Right lobe of liver (tissue), 6 donors: ENCODE measurements around the gene ZNF519. TPM values are rescaled to one million over a fixed set of nuclear protein-coding genes. Genes with fewer than 3 reads are reported as not detected.

Experiments used
- ATAC-seq, 4 donors: fragments of 200-7000 bp; cut with Tn5 transposase; one replicate each; pipeline ENCODE4 v1.9.1; 2020; ENCODE audit warnings: mild to moderate bottlenecking in 4 of 4, moderate library complexity in 4 of 4
- DNase-seq, 3 donors: peaks; one replicate each; pipeline ENCODE4 v3.0.0-alpha.2; 2020
- H3K27ac ChIP-seq, 3 donors: fragments of 200-600 bp; one replicate each; pipeline ENCODE4 v1.8.0; 2022
- H3K27me3 ChIP-seq, 2 donors: fragments of 200-600 bp; one replicate each; pipeline ENCODE4 v1.8.0; 2022
- H3K36me3 ChIP-seq, 4 donors: fragments of 200-600 bp; sonication (generic) in 1 of 4; one replicate each; pipeline versions ENCODE4 v1.5.1 to v1.8.0; 2017 to 2022; ENCODE audit warnings: control low read depth in 1 of 4
- H3K4me1 ChIP-seq, 4 donors: fragments of 200-600 bp; sonication (generic) in 1 of 4; one replicate each; pipeline versions ENCODE4 v1.5.1 to v1.8.0; 2017 to 2022; ENCODE audit warnings: control low read depth in 1 of 4
- H3K4me3 ChIP-seq, 3 donors: fragments of 200-600 bp; one replicate each; pipeline ENCODE4 v1.8.0; 2022
- H3K9me3 ChIP-seq, 4 donors: fragments of 200-600 bp; sonication (generic) in 1 of 4; one replicate each; pipeline versions ENCODE4 v1.5.1 to v1.8.0; 2017 to 2022; ENCODE audit warnings: control low read depth in 1 of 4
- POLR2A ChIP-seq: fragments of 450-650 bp; IDR thresholded peaks from one replicate; pipeline ENCODE4 v1.6.1; 2017; ENCODE audit warnings: antibody characterized with exemption, mild to moderate bottlenecking
- WGBS: methylation state at CpG from one replicate; pipeline ENCODE4 v1.1.6; 2018; ENCODE audit warnings: low coverage, low lambda C conversion rate; ENCODE audit not compliant: insufficient coverage; ENCODE audit errors: missing lambda C conversion rate; 5-methylcytosine and 5-hydroxymethylcytosine counted together
- intact Hi-C, 2 donors: fragments of 100-400 bp; cut with DNase I; formaldehyde crosslinking; loops; one replicate each; pipeline versions ENCODE4 v1.11.2 to v1.14.1; 2022
- total RNA-seq, 6 experiments: library from RNA; depleted of rRNA in 2 of 6; stranded (reverse); fragments of >200 nt in 2 of 6; fragmentation: NEBNext Ultra II Directional in 3 of 6; extraction: Animal tissue kit (Norgen Biotek cat#: 25700) in 3 of 6; gene quantifications; one replicate each; pipeline versions ENCODE4 v1.1.0 to v1.2.4, GENCODE V29; 2016 to 2023
- TF ChIP-seq, protein P1 (sequence below), 4 donors: fragments of 200-600 bp in 3 of 4; fragments of 450-650 bp in 1 of 4; IDR thresholded peaks; one replicate each; pipeline versions ENCODE4 v1.5.1 to v1.8.0; 2016 to 2022; ENCODE audit warnings: antibody characterized with exemption in 4 of 4, mild to moderate bottlenecking in 2 of 4
- donor health status: DM: no; HTN: yes; CAD: no.
- donor health status: DM: no; HTN: no; CAD: no.
- donor health status: DM: no; HTN: no; CAD: no.
- donor health status: DM: no; HTN: yes; CAD: no.
- donor health status: DM: no; HTN: yes; CAD: no.

The ZNF519 gene
- total RNA-seq, 6 experiments from 2014 or later, result 0.66 to 2.1 (median 1.5) TPM

DNA sequence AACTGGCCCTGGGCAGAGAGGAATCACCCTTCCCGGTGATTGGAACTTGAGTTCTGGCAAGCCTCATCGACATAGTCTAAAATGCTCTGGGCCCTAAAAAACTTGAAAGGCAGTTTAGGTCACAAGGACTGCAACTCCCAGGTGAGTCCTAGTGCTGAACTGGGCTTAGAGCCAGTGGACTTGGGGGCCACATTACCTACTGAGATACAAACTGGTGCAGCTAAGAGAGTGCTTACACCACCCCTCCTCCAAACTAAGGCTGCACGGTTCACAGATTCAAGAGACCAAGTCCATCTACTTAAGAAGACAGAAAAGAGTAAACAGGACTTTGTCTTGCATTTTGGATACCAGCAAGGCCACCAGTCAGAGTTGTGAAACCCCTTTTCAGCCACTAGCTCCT, 25.3 kb downstream of the ZNF519 start:
- 95% methylated on average over 2 of the region's 3 CpGs for WGBS
- peaks cover 0 to 6% (median 3%) of the 10 kb centered on the region in 4 donors for H3K9me3 ChIP-seq
- no peak for DNase-seq

DNA sequence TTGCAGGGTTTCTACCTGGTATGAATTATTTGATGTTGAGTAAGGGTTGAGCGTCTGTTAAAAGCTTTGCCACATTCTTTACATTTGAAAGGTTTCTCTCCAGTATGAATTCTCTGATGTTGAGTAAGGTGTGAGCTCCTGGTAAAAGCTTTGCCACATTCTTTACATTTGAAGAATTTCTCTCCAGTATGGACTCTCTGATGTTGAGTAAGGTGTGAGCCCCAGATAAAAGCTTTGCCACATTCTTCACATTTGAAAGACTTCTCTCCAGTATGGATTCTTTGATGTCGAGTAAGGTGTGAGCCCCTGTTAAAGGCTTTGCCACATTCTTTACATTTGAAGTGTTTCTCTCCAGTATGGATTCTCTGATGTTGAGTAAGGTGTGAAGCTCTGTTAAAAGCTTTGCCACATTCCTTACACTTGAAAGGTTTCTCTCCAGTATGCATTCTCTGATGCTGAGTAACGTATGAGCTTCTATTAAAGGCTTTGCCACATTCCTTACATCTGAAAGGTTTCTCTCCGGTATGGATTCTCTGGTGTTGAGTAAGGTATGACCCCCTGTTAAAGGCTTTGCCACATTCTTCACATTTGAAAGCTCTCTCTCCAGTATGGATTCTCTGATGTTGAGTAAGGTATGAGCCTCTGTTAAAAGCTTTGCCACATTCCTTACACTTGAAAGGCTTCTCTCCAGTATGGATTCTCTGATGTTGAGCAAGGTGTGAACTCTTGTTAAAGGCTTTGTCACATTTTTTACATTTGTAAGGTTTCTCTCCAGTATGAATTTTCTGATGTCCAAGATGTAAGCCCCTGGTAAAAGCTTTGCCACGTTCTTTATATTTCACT, 27.1 kb downstream of the ZNF519 start:
- ATAC-seq, result no peak
- H3K9me3 ChIP-seq, result peaks cover 0 to 5% (median 2%) of the 10 kb centered on the region in 4 donors
- TF ChIP-seq, protein P1, sequence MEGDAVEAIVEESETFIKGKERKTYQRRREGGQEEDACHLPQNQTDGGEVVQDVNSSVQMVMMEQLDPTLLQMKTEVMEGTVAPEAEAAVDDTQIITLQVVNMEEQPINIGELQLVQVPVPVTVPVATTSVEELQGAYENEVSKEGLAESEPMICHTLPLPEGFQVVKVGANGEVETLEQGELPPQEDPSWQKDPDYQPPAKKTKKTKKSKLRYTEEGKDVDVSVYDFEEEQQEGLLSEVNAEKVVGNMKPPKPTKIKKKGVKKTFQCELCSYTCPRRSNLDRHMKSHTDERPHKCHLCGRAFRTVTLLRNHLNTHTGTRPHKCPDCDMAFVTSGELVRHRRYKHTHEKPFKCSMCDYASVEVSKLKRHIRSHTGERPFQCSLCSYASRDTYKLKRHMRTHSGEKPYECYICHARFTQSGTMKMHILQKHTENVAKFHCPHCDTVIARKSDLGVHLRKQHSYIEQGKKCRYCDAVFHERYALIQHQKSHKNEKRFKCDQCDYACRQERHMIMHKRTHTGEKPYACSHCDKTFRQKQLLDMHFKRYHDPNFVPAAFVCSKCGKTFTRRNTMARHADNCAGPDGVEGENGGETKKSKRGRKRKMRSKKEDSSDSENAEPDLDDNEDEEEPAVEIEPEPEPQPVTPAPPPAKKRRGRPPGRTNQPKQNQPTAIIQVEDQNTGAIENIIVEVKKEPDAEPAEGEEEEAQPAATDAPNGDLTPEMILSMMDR (IDR thresholded peaks at IDR 0.05), result no peak
- no peak for TF ChIP-seq POLR2A
- H3K4me3 ChIP-seq, result no peak overlapping the region
- H3K36me3 ChIP-seq, result no peaks in the 10 kb centered on the region
- WGBS, result 76% methylated on average over 5 of the region's 5 CpGs
- no peak for DNase-seq
- H3K27ac ChIP-seq, result no peak overlapping the region
- no peaks in the 10 kb centered on the region for H3K4me1 ChIP-seq
- no peaks in the 10 kb centered on the region for H3K27me3 ChIP-seq
- intact Hi-C loops, result no loop called here

More for the DNA sequence above, 25.3 kb downstream of the ZNF519 start:
- H3K27me3 ChIP-seq, result no peaks in the 10 kb centered on the region
- TF ChIP-seq POLR2A, result no peak
- TF ChIP-seq, protein P1 (IDR thresholded peaks at IDR 0.05), result no peak
- intact Hi-C loops, result no loop called here
- no peak for ATAC-seq
- no peak overlapping the region for H3K27ac ChIP-seq
- no peaks in the 10 kb centered on the region for H3K36me3 ChIP-seq
- no peak overlapping the region for H3K4me3 ChIP-seq
- no peaks in the 10 kb centered on the region for H3K4me1 ChIP-seq

DNA sequence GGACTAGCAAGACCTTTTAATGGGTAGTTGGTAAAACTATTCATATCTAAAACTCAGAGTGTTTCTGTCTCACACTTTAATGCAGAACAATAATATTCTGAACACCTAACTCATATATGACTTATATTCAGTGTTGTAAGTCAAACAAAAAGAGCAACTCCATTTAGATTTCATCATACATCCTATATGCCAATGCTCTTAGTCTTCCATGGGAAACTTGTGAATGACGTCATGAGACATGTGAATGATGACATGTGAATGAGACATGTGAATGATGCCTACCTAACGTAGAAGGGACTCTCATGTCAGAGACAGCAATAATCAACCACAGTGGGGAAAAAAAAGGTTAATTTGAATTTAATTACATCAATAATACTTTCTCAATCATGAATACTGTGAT, 28.0 kb downstream of the ZNF519 start:
- Histone ChIP-seq H3K4me3 (no peak overlapping the region), H3K27ac (no peak overlapping the region), H3K9me3 (peaks cover 0 to 4% (median 0%) of the 10 kb centered on the region in 4 donors), H3K27me3 (no peaks in the 10 kb centered on the region), H3K36me3 (no peaks in the 10 kb centered on the region), H3K4me1 (no peaks in the 10 kb centered on the region)
- 96% methylated on average over 2 of the region's 2 CpGs for WGBS
- intact Hi-C loops, result no loop called here
- TF ChIP-seq POLR2A, result no peak
- TF ChIP-seq, protein P1 (IDR thresholded peaks at IDR 0.05), result no peak
- DNase-seq (no peak), ATAC-seq (no peak)

DNA sequence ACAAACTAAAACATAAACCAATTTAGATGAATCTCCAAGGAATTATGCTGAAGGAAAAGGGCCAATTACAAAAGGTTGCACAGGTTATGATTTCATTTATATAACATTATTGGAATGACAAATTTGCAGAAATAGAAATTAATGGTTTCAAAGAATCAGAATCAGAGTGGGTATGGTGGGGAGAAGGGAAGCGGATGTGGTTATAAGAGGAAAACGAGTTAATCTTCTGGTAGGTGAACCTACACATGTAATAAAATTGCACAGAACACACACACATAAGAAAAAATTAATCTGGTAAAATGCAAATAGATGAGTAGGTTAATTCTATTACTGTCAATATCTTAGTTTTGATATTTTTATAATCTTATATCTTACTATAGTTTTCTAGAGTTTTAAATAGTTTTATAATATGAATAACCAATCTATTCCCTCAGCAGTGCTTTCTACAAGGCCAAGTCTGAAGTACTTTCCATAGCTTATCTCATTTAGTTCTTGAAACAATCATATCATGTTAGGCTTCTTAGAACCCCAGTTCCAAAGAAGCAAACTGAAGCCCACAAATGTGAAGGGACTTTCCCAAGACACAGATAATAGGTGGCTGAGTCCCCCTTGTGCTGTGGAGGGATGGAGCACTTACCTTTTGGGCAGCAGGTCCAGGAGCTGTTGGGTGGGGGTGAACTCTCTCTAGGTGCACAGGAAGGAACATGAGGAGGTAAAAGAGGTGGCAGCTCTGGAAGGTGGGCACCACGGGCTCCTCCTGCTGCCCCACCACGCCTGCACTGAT, 31.5 kb downstream of the ZNF519 start:
- no peaks in the 10 kb centered on the region for H3K36me3 ChIP-seq
- no peak overlapping the region for H3K27ac ChIP-seq
- TF ChIP-seq POLR2A, result no peak
- TF ChIP-seq, protein P1 (IDR thresholded peaks at IDR 0.05), result no peak
- no peaks in the 10 kb centered on the region for H3K9me3 ChIP-seq
- no peak for ATAC-seq
- no peak for DNase-seq
- no peaks in the 10 kb centered on the region for H3K27me3 ChIP-seq
- intact Hi-C loops, result no loop called here
- no peak overlapping the region for H3K4me3 ChIP-seq
- H3K4me1 ChIP-seq, result no peaks in the 10 kb centered on the region
- WGBS, result 68% methylated on average over 4 of the region's 4 CpGs
